T-helper 1 cell treated with Interleukin-12 subunit alpha and Interleukin-12 subunit beta and Interleukin-4 antibody, amounts not matched to agents 30 μg/mL and 1 μg/mL, for 36 hours (primary cell): Measurements from ENCODE around the gene LPO.
A peak's percentile ranks its signal among the peaks of the same experiment; 100 is the strongest.

Experiments
- H3K27ac Mint-ChIP-seq: one replicate; pipeline ENCODE4 v1.8.0; 2021; ENCODE audit warnings: mild to moderate bottlenecking, mixed read lengths
- H3K27me3 Mint-ChIP-seq: one replicate; pipeline ENCODE4 v1.8.0; 2021; ENCODE audit warnings: low read depth, mixed read lengths
- H3K36me3 Mint-ChIP-seq: one replicate; pipeline ENCODE4 v1.8.0; 2021; ENCODE audit warnings: low read depth, mixed read lengths
- H3K4me1 Mint-ChIP-seq: one replicate; pipeline ENCODE4 v1.8.0; 2021; ENCODE audit warnings: low read depth, mixed read lengths
- H3K4me3 Mint-ChIP-seq: one replicate; pipeline ENCODE4 v1.8.0; 2021; ENCODE audit warnings: mild to moderate bottlenecking, moderate library complexity, mixed read lengths
- H3K9me3 Mint-ChIP-seq: one replicate; pipeline ENCODE4 v1.8.0; 2021; ENCODE audit warnings: mixed read lengths

The LPO gene

GRCh38 chr17:58305626-58306025 lies 67.2 kb downstream of the LPO start:
- Mint-ChIP-seq H3K36me3 (peaks cover 31% of the 10 kb centered on the region), H3K4me3 (no peak overlapping the region), H3K27ac (no peak overlapping the region), H3K9me3 (no peaks in the 10 kb centered on the region), H3K4me1 (no peaks in the 10 kb centered on the region), H3K27me3 (no peaks in the 10 kb centered on the region)

- H3K4me1 Mint-ChIP-seq = no peaks in the 10 kb centered on the region
- no peaks in the 10 kb centered on the region for H3K27me3 Mint-ChIP-seq
- peak overlapping the region; percentile 15 for H3K27ac Mint-ChIP-seq
- H3K4me3 Mint-ChIP-seq = no peak overlapping the region
- H3K9me3 Mint-ChIP-seq = no peaks in the 10 kb centered on the region
- H3K36me3 Mint-ChIP-seq = peaks cover 31% of the 10 kb centered on the region
These were observed 68.0 kb downstream of the LPO start for GRCh38 chr17:58306131-58306951.

GRCh38 chr17:58307468-58308172 lies 69.2 kb downstream of the LPO start:
- no peak overlapping the region for H3K4me3 Mint-ChIP-seq
- no peaks in the 10 kb centered on the region for H3K9me3 Mint-ChIP-seq
- no peak overlapping the region for H3K27ac Mint-ChIP-seq
- H3K27me3 Mint-ChIP-seq = no peaks in the 10 kb centered on the region
- no peaks in the 10 kb centered on the region for H3K4me1 Mint-ChIP-seq
- H3K36me3 Mint-ChIP-seq = peaks cover 30% of the 10 kb centered on the region

GRCh38 chr17:58308173-58308984 lies 70.0 kb downstream of the LPO start:
- H3K36me3 Mint-ChIP-seq = peaks cover 28% of the 10 kb centered on the region
- no peaks in the 10 kb centered on the region for H3K4me1 Mint-ChIP-seq
- H3K27me3 Mint-ChIP-seq = no peaks in the 10 kb centered on the region
- H3K4me3 Mint-ChIP-seq = no peak overlapping the region
- H3K27ac Mint-ChIP-seq = no peak overlapping the region
- no peaks in the 10 kb centered on the region for H3K9me3 Mint-ChIP-seq

- Mint-ChIP-seq H3K4me1 (no peaks in the 10 kb centered on the region), H3K27me3 (no peaks in the 10 kb centered on the region), H3K4me3 (no peak overlapping the region), H3K27ac (no peak overlapping the region), H3K9me3 (no peaks in the 10 kb centered on the region), H3K36me3 (peaks cover 30% of the 10 kb centered on the region)
These were observed 70.9 kb downstream of the LPO start for GRCh38 chr17:58308985-58309917.

- Mint-ChIP-seq H3K4me1 (no peaks in the 10 kb centered on the region), H3K27ac (peak overlapping the region; percentile 59), H3K4me3 (no peak overlapping the region), H3K36me3 (peaks cover 32% of the 10 kb centered on the region), H3K9me3 (no peaks in the 10 kb centered on the region), H3K27me3 (no peaks in the 10 kb centered on the region)
These were observed 71.5 kb downstream of the LPO start for GRCh38 chr17:58309918-58310259.

GRCh38 chr17:58310511-58311428 lies 72.4 kb downstream of the LPO start:
- Mint-ChIP-seq H3K27ac (no peak overlapping the region), H3K9me3 (no peaks in the 10 kb centered on the region), H3K27me3 (no peaks in the 10 kb centered on the region), H3K4me3 (no peak overlapping the region), H3K4me1 (peaks cover 3% of the 10 kb centered on the region), H3K36me3 (peaks cover 40% of the 10 kb centered on the region)

- Mint-ChIP-seq H3K36me3 (peaks cover 44% of the 10 kb centered on the region), H3K4me1 (peaks cover 3% of the 10 kb centered on the region), H3K4me3 (no peak overlapping the region), H3K27me3 (no peaks in the 10 kb centered on the region), H3K9me3 (no peaks in the 10 kb centered on the region), H3K27ac (no peak overlapping the region)
These were observed 73.1 kb downstream of the LPO start for GRCh38 chr17:58311429-58311894.

GRCh38 chr17:58312021-58312630 lies 73.7 kb downstream of the LPO start:
- H3K36me3 Mint-ChIP-seq = peaks cover 40% of the 10 kb centered on the region
- H3K27me3 Mint-ChIP-seq = no peaks in the 10 kb centered on the region
- H3K27ac Mint-ChIP-seq = no peak overlapping the region
- H3K4me3 Mint-ChIP-seq = no peak overlapping the region
- H3K9me3 Mint-ChIP-seq = no peaks in the 10 kb centered on the region
- H3K4me1 Mint-ChIP-seq = peaks cover 3% of the 10 kb centered on the region

GRCh38 chr17:58312829-58313228 lies 74.4 kb downstream of the LPO start:
- Mint-ChIP-seq H3K4me3 (no peak overlapping the region), H3K27ac (no peak overlapping the region), H3K27me3 (no peaks in the 10 kb centered on the region)

GRCh38 chr17:58313815-58314705 lies 75.7 kb downstream of the LPO start:
- Mint-ChIP-seq H3K4me3 (no peak overlapping the region), H3K27me3 (no peaks in the 10 kb centered on the region), H3K36me3 (peaks cover 40% of the 10 kb centered on the region), H3K27ac (no peak overlapping the region), H3K9me3 (no peaks in the 10 kb centered on the region), H3K4me1 (peaks cover 9% of the 10 kb centered on the region)

More at GRCh38 chr17:58312829-58313228, 74.4 kb downstream of the LPO start:
- H3K4me1 Mint-ChIP-seq = peaks cover 9% of the 10 kb centered on the region
- H3K9me3 Mint-ChIP-seq = no peaks in the 10 kb centered on the region
- peaks cover 40% of the 10 kb centered on the region for H3K36me3 Mint-ChIP-seq

GRCh38 chr17:58314706-58315015 lies 76.3 kb downstream of the LPO start:
- peaks cover 41% of the 10 kb centered on the region for H3K36me3 Mint-ChIP-seq
- H3K9me3 Mint-ChIP-seq = no peaks in the 10 kb centered on the region
- H3K4me1 Mint-ChIP-seq = peaks cover 9% of the 10 kb centered on the region
- H3K27me3 Mint-ChIP-seq = no peaks in the 10 kb centered on the region
- H3K27ac Mint-ChIP-seq = no peak overlapping the region
- H3K4me3 Mint-ChIP-seq = no peak overlapping the region
